Measurements from ENCODE around the gene GBE1. TPM values are rescaled to one million over a fixed set of nuclear protein-coding genes. Genes with fewer than 3 reads are reported as not detected.

GBE1 gene
- total RNA-seq, 1 experiment from 2014 or later = 12.7 TPM

DNA sequence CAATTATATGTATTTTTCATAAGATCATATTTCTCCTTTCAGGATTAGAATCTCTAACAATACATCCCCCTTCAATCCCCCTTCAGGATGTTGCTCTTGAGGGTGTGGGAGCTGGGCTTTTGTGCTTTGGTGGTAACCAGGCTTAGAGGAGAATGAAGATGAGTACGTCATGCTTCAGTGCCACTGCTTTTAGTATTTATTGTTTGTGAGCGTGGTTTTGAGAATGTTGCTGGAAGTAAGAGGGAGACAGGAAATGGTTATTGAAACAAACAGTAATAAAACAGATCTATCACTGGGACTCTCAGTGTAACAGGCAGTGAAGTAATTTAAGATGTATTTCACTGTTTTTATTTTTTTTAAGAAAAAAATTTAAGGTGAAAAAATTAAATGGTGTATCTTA is 35.3 kb downstream of the GBE1 start:
- intact Hi-C loops (cut with micrococcal nuclease; ENCODE audit: unreplicated experiment) = no loop called here
- H3K27ac Mint-ChIP-seq (ENCODE audit: unreplicated experiment) = no peak overlapping the region
- no peaks in the 10 kb centered on the region for H3K9me3 Mint-ChIP-seq (ENCODE audit: low read depth, unreplicated experiment)
- no peaks in the 10 kb centered on the region for H3K27me3 Mint-ChIP-seq (ENCODE audit: unreplicated experiment)
- no peak for TF ChIP-seq CTCF (IDR thresholded peaks at IDR 0.05; ENCODE audit: unreplicated experiment)
- H3K36me3 Mint-ChIP-seq (ENCODE audit: insufficient read depth, unreplicated experiment) = no peaks in the 10 kb centered on the region
- H3K4me3 Mint-ChIP-seq (ENCODE audit: low read depth, unreplicated experiment) = no peak overlapping the region
- peaks cover 8% of the 10 kb centered on the region for H3K4me1 Mint-ChIP-seq (ENCODE audit: low read depth, unreplicated experiment)
- no TSS peak for BruUV-seq (replicated peaks)
- no peak for DNase-seq
- CTCF ChIA-PET = no interaction called here

GRCh38 chr3:81723732-81724313 is 37.6 kb downstream of the GBE1 start:
- DNase-seq = no peak
- Mint-ChIP-seq H3K36me3 (ENCODE audit: insufficient read depth, unreplicated experiment) (no peaks in the 10 kb centered on the region), H3K4me3 (ENCODE audit: low read depth, unreplicated experiment) (no peak overlapping the region), H3K9me3 (ENCODE audit: low read depth, unreplicated experiment) (no peaks in the 10 kb centered on the region), H3K27ac (ENCODE audit: unreplicated experiment) (peak overlapping the region; percentile 1), H3K4me1 (ENCODE audit: low read depth, unreplicated experiment) (peaks cover 8% of the 10 kb centered on the region), H3K27me3 (ENCODE audit: unreplicated experiment) (no peaks in the 10 kb centered on the region)
- CTCF ChIA-PET = no interaction called here
- BruUV-seq (replicated peaks) = no TSS peak
- no peak for TF ChIP-seq CTCF (IDR thresholded peaks at IDR 0.05; ENCODE audit: unreplicated experiment)
- intact Hi-C loops (cut with micrococcal nuclease; ENCODE audit: unreplicated experiment) = no loop called here

- H3K9me3 Mint-ChIP-seq (ENCODE audit: low read depth, unreplicated experiment) = no peaks in the 10 kb centered on the region
- BruUV-seq (replicated peaks) = no TSS peak
- H3K27me3 Mint-ChIP-seq (ENCODE audit: unreplicated experiment) = no peaks in the 10 kb centered on the region
- H3K36me3 Mint-ChIP-seq (ENCODE audit: insufficient read depth, unreplicated experiment) = no peaks in the 10 kb centered on the region
- no peak overlapping the region for H3K27ac Mint-ChIP-seq (ENCODE audit: unreplicated experiment)
- CTCF ChIA-PET = no interaction called here
- TF ChIP-seq CTCF (IDR thresholded peaks at IDR 0.05; ENCODE audit: unreplicated experiment) = no peak
- peaks cover 2% of the 10 kb centered on the region for H3K4me1 Mint-ChIP-seq (ENCODE audit: low read depth, unreplicated experiment)
- no peak for DNase-seq
- H3K4me3 Mint-ChIP-seq (ENCODE audit: low read depth, unreplicated experiment) = no peak overlapping the region
- intact Hi-C loops (cut with micrococcal nuclease; ENCODE audit: unreplicated experiment) = loop anchor here (5.0 kb wide), 1 partner anchor 51 kb away; no protein-coding TSS in a partner anchor
These were observed 43.1 kb downstream of the GBE1 start for GRCh38 chr3:81718311-81718710.

- peak overlapping the region; percentile 63 for H3K27ac Mint-ChIP-seq (ENCODE audit: unreplicated experiment)
- no peaks in the 10 kb centered on the region for H3K27me3 Mint-ChIP-seq (ENCODE audit: unreplicated experiment)
- H3K4me3 Mint-ChIP-seq (ENCODE audit: low read depth, unreplicated experiment) = no peak overlapping the region
- intact Hi-C loops (cut with micrococcal nuclease; ENCODE audit: unreplicated experiment) = loop anchor here (5.0 kb wide), 1 partner anchor 50 kb away; no protein-coding TSS in a partner anchor
- H3K36me3 Mint-ChIP-seq (ENCODE audit: insufficient read depth, unreplicated experiment) = no peaks in the 10 kb centered on the region
- no peak for TF ChIP-seq CTCF (IDR thresholded peaks at IDR 0.05; ENCODE audit: unreplicated experiment)
- DNase-seq = peak; percentile 36
- no peaks in the 10 kb centered on the region for H3K9me3 Mint-ChIP-seq (ENCODE audit: low read depth, unreplicated experiment)
- no peaks in the 10 kb centered on the region for H3K4me1 Mint-ChIP-seq (ENCODE audit: low read depth, unreplicated experiment)
- CTCF ChIA-PET = interaction anchor here (0.5 to 1.5 kb wide), 4 partner anchors 12 to 252 kb away, joined by 3 to 4 read pairs (median 4); partner anchors contain the start of gene GBE1
- BruUV-seq (replicated peaks) = no TSS peak
These were observed 44.5 kb downstream of the GBE1 start for GRCh38 chr3:81716870-81717509.
